SK-N-SH treated with all-trans-retinoic acid at 6 μM for 48 hours (cell line): Measurements from ENCODE around the gene RND3.

Experiments used
- ATAC-seq: fragments of 200-7000 bp; cut with Tn5 transposase; 3 replicates; pipeline ENCODE4 v1.9.1; 2020; ENCODE audit warnings: mild to moderate bottlenecking, moderate library complexity
- ARNTL ChIP-seq: fragments of 450-650 bp; formaldehyde crosslinking; IDR thresholded peaks from 2 replicates; pipeline ENCODE4 v1.5.0; 2020; ENCODE audit warnings: low read depth, mild to moderate bottlenecking, moderate library complexity, borderline replicate concordance
- BACH2 ChIP-seq: fragments of 250-450 bp; sonication (Bioruptor Pico); IDR thresholded peaks from 2 replicates; pipeline ENCODE4 v1.9.0; 2021; ENCODE audit warnings: mild to moderate bottlenecking, borderline replicate concordance
- CSDC2 ChIP-seq: fragments of 250-450 bp; sonication (Bioruptor Pico); IDR thresholded peaks from 2 replicates; pipeline ENCODE4 v1.5.0; 2020; ENCODE audit warnings: mild to moderate bottlenecking, moderate library complexity
- CSRNP3 ChIP-seq: fragments of 250-450 bp; sonication (Bioruptor Pico); IDR thresholded peaks from 2 replicates; pipeline ENCODE4 v1.5.1; 2021; ENCODE audit warnings: mild to moderate bottlenecking, moderate library complexity
- ESRRG ChIP-seq: fragments of 250-450 bp; sonication (Bioruptor Pico); IDR thresholded peaks from 2 replicates; pipeline ENCODE4 v1.6.1; 2021; ENCODE audit warnings: mild to moderate bottlenecking
- ISL1 ChIP-seq: fragments of 250-450 bp; sonication (Bioruptor Pico); IDR thresholded peaks from 2 replicates; pipeline ENCODE4 v2.1.2; 2022; ENCODE audit warnings: mild to moderate bottlenecking, moderate library complexity
- OSR1 ChIP-seq: fragments of 250-450 bp; sonication (Bioruptor Pico); IDR thresholded peaks from 2 replicates; pipeline ENCODE4 v1.8.0; 2022; ENCODE audit warnings: moderate library complexity, mild to moderate bottlenecking, inconsistent platforms
- PPARA ChIP-seq: fragments of 250-450 bp; sonication (Bioruptor Pico); IDR thresholded peaks from 2 replicates; pipeline ENCODE4 v1.5.0; 2020; ENCODE audit warnings: mild to moderate bottlenecking, borderline replicate concordance
- RARB ChIP-seq: fragments of 250-450 bp; sonication (Bioruptor Pico); IDR thresholded peaks from 2 replicates; pipeline ENCODE4 v1.8.0; 2021; ENCODE audit warnings: mild to moderate bottlenecking, moderate library complexity
- SNAI2 ChIP-seq: fragments of 250-450 bp; sonication (Bioruptor Pico); IDR thresholded peaks from 2 replicates; pipeline ENCODE4 v1.5.0; 2020; ENCODE audit warnings: mild to moderate bottlenecking, moderate library complexity
- TCF4 ChIP-seq: fragments of 250-450 bp; sonication (Bioruptor Pico); IDR thresholded peaks from 2 replicates; pipeline ENCODE4 v1.8.0; 2021; ENCODE audit warnings: mild to moderate bottlenecking, moderate library complexity, borderline replicate concordance
- TSHZ2 ChIP-seq: fragments of 250-450 bp; sonication (Bioruptor Pico); IDR thresholded peaks from 2 replicates; pipeline ENCODE4 v1.5.0; 2020; ENCODE audit warnings: mild to moderate bottlenecking, moderate library complexity
- ZC3H10 ChIP-seq: fragments of 250-450 bp; sonication (Bioruptor Pico); IDR thresholded peaks from 2 replicates; pipeline ENCODE4 v1.5.1; 2021; ENCODE audit warnings: mild to moderate bottlenecking, moderate library complexity
- ZFP3 ChIP-seq: fragments of 250-450 bp; sonication (Bioruptor Pico); IDR thresholded peaks from 2 replicates; pipeline ENCODE4 v1.5.0; 2020; ENCODE audit warnings: mild to moderate bottlenecking, moderate library complexity
- ZFP30 ChIP-seq: fragments of 450-650 bp; formaldehyde crosslinking; IDR thresholded peaks from 2 replicates; pipeline ENCODE4 v1.5.0; 2022; ENCODE audit warnings: mild to moderate bottlenecking, moderate library complexity
- ZNF565 ChIP-seq: fragments of 450-650 bp; formaldehyde crosslinking; conservative IDR thresholded peaks from 2 replicates; pipeline ENCODE4 v1.5.0; 2020; ENCODE audit warnings: low read depth, mild to moderate bottlenecking, moderate library complexity
- ZNF70 ChIP-seq: fragments of 450-650 bp; formaldehyde crosslinking; IDR thresholded peaks from 2 replicates; pipeline ENCODE4 v1.5.0; 2020; ENCODE audit warnings: mild to moderate bottlenecking, moderate library complexity
- TF ChIP-seq, protein P1 (sequence below): fragments of 250-450 bp; sonication (Bioruptor Pico); IDR thresholded peaks from 2 replicates; pipeline ENCODE4 v1.8.0; 2020; ENCODE audit warnings: mild to moderate bottlenecking, moderate library complexity, borderline replicate concordance
- TF ChIP-seq, protein P2 (sequence below): fragments of 250-450 bp; sonication (Bioruptor Pico); IDR thresholded peaks from 2 replicates; pipeline ENCODE4 v1.5.1; 2020; ENCODE audit warnings: low read depth, mild to moderate bottlenecking, moderate library complexity

Gene RND3

DNA sequence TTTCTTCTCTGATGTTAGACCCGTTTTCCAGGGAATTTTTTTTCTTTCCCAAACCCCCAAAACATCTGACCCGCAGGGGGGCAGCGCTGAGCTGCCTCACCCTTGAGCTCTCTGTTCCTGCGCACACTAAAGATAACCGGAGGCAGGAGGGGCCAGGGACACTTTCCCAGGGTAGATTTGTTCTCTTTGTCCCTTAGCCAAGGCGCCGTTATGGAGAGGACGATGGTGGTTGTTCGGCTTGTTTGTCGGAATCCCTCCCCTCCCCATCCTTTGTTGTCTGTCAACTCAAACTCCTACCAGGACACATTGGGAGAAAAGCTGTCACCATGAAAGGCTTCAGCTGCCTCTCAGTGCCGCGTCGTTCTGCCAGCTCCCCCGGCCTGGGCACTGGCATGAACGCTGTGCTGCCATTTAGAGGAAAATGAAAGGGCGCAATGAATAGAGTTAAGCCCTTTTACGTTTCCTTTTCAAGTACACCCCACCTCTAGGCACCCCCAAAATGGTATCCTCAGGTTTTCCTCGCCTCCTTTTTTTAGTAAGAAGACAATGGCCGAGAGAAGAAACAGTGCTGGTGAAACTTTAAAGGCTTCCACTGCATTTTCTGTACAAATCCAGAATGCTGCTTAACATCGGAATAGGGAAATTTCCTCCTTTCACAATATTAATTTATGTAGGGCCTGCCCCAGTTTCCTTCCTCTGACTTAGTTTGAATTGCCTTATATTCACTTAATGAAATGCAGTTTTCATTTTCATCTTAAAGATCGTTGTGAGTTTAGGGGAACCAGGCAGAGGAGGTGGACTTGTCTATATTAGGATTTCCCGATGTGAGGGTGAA, 62.1 kb downstream of the RND3 start:
- ATAC-seq: no peak
- TF ChIP-seq PPARA (CRISPR knock-in tag) (no peak), TCF4 (CRISPR knock-in tag) (no peak)

- ATAC-seq: no peak
- TF ChIP-seq RARB (CRISPR knock-in tag) (no peak), ZNF70 (CRISPR knock-in tag) (no peak), CSRNP3 (no peak), ARNTL (CRISPR knock-in tag) (no peak), TSHZ2 (no peak), ZC3H10 (CRISPR knock-in tag) (no peak), ESRRG (no peak), BACH2 (CRISPR knock-in tag) (no peak), CSDC2 (CRISPR knock-in tag) (no peak)
- TF ChIP-seq, protein P1, sequence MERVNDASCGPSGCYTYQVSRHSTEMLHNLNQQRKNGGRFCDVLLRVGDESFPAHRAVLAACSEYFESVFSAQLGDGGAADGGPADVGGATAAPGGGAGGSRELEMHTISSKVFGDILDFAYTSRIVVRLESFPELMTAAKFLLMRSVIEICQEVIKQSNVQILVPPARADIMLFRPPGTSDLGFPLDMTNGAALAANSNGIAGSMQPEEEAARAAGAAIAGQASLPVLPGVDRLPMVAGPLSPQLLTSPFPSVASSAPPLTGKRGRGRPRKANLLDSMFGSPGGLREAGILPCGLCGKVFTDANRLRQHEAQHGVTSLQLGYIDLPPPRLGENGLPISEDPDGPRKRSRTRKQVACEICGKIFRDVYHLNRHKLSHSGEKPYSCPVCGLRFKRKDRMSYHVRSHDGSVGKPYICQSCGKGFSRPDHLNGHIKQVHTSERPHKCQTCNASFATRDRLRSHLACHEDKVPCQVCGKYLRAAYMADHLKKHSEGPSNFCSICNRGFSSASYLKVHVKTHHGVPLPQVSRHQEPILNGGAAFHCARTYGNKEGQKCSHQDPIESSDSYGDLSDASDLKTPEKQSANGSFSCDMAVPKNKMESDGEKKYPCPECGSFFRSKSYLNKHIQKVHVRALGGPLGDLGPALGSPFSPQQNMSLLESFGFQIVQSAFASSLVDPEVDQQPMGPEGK (CRISPR knock-in tag): no peak
Measured at GRCh38 chr2:150424406-150424805, 63.1 kb downstream of the RND3 start.

GRCh38 chr2:150421126-150421651, 66.3 kb downstream of the RND3 start:
- no peak for ATAC-seq
- TF ChIP-seq ISL1 (no peak), ZNF565 (no peak), ARNTL (CRISPR knock-in tag) (no peak), ZFP30 (CRISPR knock-in tag) (no peak), SNAI2 (CRISPR knock-in tag) (no peak)
- TF ChIP-seq, all 23 proteins: peak for 0

DNA sequence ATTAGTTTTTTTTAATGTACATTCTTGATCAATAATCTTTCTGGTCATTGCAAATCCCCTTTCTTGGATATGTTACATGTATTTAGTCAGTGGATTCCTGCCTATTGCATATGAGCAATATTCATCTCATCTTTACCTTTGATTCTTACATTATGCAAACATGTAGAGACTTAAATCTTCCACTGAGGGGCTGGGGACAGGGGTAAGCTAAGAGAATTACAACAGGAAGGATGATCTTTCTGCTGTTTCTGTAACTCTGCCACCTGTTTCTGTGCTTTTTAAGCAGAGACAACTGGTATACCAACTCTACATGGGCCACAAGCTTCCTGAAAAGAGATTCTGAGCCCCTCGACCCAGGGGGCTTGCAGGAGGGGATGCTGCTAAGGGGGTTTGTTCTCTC, 68.6 kb downstream of the RND3 start:
- ATAC-seq: no peak
- no peak for TF ChIP-seq OSR1
- TF ChIP-seq ARNTL (CRISPR knock-in tag): no peak
- no peak for TF ChIP-seq CSDC2 (CRISPR knock-in tag)
- TF ChIP-seq ESRRG: no peak
- TF ChIP-seq SNAI2 (CRISPR knock-in tag): no peak
- TF ChIP-seq ZNF70 (CRISPR knock-in tag): no peak
- TF ChIP-seq ZFP3 (CRISPR knock-in tag): no peak
- no peak for TF ChIP-seq RARB (CRISPR knock-in tag)
- no peak for TF ChIP-seq PPARA (CRISPR knock-in tag)
- no peak for TF ChIP-seq BACH2 (CRISPR knock-in tag)
- no peak for TF ChIP-seq ZNF565
- TF ChIP-seq, protein P2, sequence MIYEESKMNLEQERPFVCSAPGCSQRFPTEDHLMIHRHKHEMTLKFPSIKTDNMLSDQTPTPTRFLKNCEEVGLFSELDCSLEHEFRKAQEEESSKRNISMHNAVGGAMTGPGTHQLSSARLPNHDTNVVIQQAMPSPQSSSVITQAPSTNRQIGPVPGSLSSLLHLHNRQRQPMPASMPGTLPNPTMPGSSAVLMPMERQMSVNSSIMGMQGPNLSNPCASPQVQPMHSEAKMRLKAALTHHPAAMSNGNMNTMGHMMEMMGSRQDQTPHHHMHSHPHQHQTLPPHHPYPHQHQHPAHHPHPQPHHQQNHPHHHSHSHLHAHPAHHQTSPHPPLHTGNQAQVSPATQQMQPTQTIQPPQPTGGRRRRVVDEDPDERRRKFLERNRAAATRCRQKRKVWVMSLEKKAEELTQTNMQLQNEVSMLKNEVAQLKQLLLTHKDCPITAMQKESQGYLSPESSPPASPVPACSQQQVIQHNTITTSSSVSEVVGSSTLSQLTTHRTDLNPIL: no peak
- TF ChIP-seq ZC3H10 (CRISPR knock-in tag): no peak
- TF ChIP-seq, all 23 proteins: peak for 0
